SH-SY5Y (cell line): ENCODE data around the gene STRAP.

Experiments used
- GATA2 ChIP-seq: IDR thresholded peaks from 2 replicates; pipeline ENCODE4 v1.6.1; 2011; ENCODE audit warnings: mild to moderate bottlenecking, low read depth, low read length
- GATA3 ChIP-seq: IDR thresholded peaks from 2 replicates; pipeline ENCODE4 v1.6.1; 2011; ENCODE audit warnings: low read depth, mild to moderate bottlenecking, low read length, moderate library complexity

DNA sequence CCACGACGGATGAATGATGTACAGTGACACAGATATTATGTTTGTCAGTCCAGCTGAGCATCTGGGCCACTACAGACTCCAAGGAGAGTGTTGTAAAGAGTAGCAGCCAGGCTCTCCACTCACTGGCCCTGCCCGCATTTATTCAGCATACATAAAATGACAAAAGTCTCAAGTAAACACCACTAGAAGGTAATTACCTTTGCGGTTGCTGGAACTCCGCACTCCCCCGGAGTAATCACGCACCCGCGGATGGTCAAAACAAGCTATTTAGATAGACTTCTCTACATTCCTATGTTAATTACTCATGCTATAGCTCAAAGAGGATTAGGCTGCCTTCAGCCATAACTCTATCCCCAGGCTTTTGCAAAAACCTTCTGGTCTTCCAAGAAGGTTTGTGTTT, 18.8 kb upstream of the STRAP start:
- TF ChIP-seq GATA2, result no peak
- no peak for TF ChIP-seq GATA3
